ENCODE results near the gene PSME1. TPM values are rescaled to one million over a fixed set of nuclear protein-coding genes. Genes with fewer than 3 reads are reported as not detected.
A peak's percentile ranks its signal among the peaks of the same experiment; 100 is the strongest.

Gene PSME1
- total RNA-seq, 2 donors from 2014 or later: 68.6 to 108 TPM

DNA sequence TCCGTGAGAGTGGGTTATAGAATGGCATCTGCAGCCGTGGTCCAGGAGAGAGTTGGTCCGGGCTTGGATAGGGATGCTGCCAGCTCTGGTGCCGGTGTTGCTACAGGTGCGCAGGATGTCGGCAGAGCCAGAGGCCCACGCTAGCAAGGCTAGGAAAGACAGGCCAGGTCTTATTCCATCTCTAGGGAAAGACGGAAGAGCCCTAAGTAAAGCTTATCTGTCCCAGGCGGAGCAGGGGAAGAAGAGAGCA lies 485 bp upstream of the PSME1 start:
- Mint-ChIP-seq H3K4me3 (peak overlapping the region; percentile 71), H3K36me3 (ENCODE audit: low read depth) (peaks cover 20% of the 10 kb centered on the region), H3K9me3 (no peaks in the 10 kb centered on the region), H3K27ac (no peak overlapping the region), H3K4me1 (peaks cover 20% of the 10 kb centered on the region), H3K27me3 (ENCODE audit: insufficient read depth) (no peaks in the 10 kb centered on the region)
- Histone ChIP-seq H3K9ac (ENCODE audit: extremely low read depth, low read length, poor library complexity, severe bottlenecking) (no peak overlapping the region), H3K4me3 (ENCODE audit: low read length) (peak overlapping the region; percentile 82), H3K27ac (ENCODE audit: low read depth, low read length) (no peak overlapping the region), H3K27me3 (ENCODE audit: control insufficient read depth, insufficient read depth, low read length, poor library complexity, severe bottlenecking) (no peaks in the 10 kb centered on the region), H3K9me3 (ENCODE audit: control insufficient read depth, low read length) (no peaks in the 10 kb centered on the region), H3K4me1 (ENCODE audit: control insufficient read depth, insufficient read depth, low read length) (no peaks in the 10 kb centered on the region), H3K36me3 (ENCODE audit: control insufficient read depth, insufficient read depth, low read length) (peaks cover 23% of the 10 kb centered on the region)
- TF ChIP-seq, protein P1, sequence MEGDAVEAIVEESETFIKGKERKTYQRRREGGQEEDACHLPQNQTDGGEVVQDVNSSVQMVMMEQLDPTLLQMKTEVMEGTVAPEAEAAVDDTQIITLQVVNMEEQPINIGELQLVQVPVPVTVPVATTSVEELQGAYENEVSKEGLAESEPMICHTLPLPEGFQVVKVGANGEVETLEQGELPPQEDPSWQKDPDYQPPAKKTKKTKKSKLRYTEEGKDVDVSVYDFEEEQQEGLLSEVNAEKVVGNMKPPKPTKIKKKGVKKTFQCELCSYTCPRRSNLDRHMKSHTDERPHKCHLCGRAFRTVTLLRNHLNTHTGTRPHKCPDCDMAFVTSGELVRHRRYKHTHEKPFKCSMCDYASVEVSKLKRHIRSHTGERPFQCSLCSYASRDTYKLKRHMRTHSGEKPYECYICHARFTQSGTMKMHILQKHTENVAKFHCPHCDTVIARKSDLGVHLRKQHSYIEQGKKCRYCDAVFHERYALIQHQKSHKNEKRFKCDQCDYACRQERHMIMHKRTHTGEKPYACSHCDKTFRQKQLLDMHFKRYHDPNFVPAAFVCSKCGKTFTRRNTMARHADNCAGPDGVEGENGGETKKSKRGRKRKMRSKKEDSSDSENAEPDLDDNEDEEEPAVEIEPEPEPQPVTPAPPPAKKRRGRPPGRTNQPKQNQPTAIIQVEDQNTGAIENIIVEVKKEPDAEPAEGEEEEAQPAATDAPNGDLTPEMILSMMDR (conservative IDR thresholded peaks at IDR 0.05): no peak
- 13 to 21% methylated on average over 7 to 9 of the region's 9 CpGs for WGBS, 2 experiments (ENCODE audit: insufficient coverage in 1 of 2, insufficient read length in 1 of 2)
- no peak for DNase-seq

DNA sequence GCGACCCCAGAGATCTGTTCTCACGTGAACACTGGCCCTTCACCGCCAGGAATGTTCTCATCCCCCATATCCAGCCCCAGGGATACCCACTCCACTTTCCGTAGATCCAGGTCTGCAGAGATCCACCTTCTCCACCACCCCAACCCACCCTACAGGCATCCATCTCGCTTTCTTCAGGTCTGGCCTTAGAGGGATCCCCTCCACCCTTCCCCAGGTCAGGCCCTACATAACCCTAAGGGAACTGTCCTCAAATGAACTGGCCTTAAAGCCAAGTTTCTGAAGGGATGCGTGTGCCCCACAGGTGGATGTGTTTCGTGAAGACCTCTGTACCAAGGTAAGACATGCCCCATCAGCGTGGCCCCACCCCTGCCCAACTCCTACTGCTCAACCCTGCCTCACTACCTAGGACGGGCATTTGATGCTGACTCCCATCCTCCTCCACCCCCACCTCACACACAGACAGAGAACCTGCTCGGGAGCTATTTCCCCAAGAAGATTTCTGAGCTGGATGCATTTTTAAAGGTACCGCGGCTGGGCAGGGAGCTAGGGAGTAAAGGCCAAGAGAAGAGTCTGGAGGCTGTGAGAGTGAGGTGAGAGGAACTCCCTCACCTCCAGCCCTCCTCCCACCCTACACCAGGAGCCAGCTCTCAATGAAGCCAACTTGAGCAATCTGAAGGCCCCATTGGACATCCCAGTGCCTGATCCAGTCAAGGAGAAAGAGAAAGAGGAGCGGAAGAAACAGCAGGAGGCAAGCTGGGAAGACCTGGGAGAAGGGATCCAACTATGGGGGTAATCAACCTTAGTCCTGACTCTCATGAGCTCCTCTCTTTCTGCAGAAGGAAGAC lies 912 bp downstream of the PSME1 start:
- Histone ChIP-seq H3K36me3 (ENCODE audit: control insufficient read depth, insufficient read depth, low read length) (peaks cover 23% of the 10 kb centered on the region), H3K4me1 (ENCODE audit: control insufficient read depth, insufficient read depth, low read length) (no peaks in the 10 kb centered on the region), H3K27me3 (ENCODE audit: control insufficient read depth, insufficient read depth, low read length, poor library complexity, severe bottlenecking) (no peaks in the 10 kb centered on the region), H3K4me3 (ENCODE audit: low read length) (peak overlapping the region; percentile 79), H3K9me3 (ENCODE audit: control insufficient read depth, low read length) (no peaks in the 10 kb centered on the region), H3K9ac (ENCODE audit: extremely low read depth, low read length, poor library complexity, severe bottlenecking) (no peak overlapping the region), H3K27ac (ENCODE audit: low read depth, low read length) (no peak overlapping the region)
- WGBS, 2 experiments (ENCODE audit: insufficient coverage in 1 of 2, insufficient read length in 1 of 2): 57 to 72% methylated on average over 10 to 12 of the region's 13 CpGs
- H3K36me3 Mint-ChIP-seq (ENCODE audit: low read depth): peaks cover 20% of the 10 kb centered on the region
- no peaks in the 10 kb centered on the region for H3K27me3 Mint-ChIP-seq (ENCODE audit: insufficient read depth)
- H3K4me1 Mint-ChIP-seq: peaks cover 20% of the 10 kb centered on the region
- TF ChIP-seq, protein P1 (conservative IDR thresholded peaks at IDR 0.05): no peak
- peak overlapping the region; percentile 71 for H3K4me3 Mint-ChIP-seq
- DNase-seq: no peak
- no peak overlapping the region for H3K27ac Mint-ChIP-seq
- no peaks in the 10 kb centered on the region for H3K9me3 Mint-ChIP-seq

DNA sequence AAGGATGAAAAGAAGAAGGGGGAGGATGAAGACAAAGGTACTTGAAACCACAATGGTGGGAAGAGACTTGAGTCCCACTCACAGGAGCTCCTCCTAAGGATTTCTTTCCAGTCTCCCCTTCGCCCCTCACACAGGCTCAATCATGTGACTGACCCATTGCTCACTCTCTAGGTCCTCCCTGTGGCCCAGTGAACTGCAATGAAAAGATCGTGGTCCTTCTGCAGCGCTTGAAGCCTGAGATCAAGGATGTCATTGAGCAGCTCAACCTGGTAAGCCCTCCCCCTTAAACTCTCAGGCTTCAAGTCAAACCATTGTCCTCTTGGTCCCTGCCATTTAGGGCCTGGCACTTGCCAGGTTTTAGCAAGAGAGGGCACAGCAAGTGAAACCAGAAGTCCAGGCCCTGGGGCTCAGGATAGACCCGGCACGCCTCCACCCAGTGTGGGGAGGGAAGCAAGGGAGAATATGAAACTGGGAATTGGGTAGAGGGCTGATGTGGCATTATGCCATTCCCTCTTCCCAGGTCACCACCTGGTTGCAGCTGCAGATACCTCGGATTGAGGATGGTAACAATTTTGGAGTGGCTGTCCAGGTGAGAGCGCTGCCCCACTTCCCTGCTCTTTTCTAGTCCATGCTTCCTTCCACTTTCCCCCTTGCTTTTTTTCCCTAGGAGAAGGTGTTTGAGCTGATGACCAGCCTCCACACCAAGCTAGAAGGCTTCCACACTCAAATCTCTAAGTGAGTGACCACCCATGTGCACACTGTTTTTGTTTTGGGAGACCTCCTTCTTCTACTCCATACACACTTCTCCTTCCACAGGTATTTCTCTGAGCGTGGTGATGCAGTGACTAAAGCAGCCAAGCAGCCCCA lies 1.8 kb downstream of the PSME1 start:
- Mint-ChIP-seq H3K27me3 (ENCODE audit: insufficient read depth) (no peaks in the 10 kb centered on the region), H3K9me3 (no peaks in the 10 kb centered on the region), H3K36me3 (ENCODE audit: low read depth) (peaks cover 20% of the 10 kb centered on the region), H3K27ac (no peak overlapping the region), H3K4me1 (peaks cover 20% of the 10 kb centered on the region), H3K4me3 (peak overlapping the region; percentile 71)
- DNase-seq: no peak
- Histone ChIP-seq H3K4me3 (ENCODE audit: low read length) (peak overlapping the region; percentile 79), H3K9me3 (ENCODE audit: control insufficient read depth, low read length) (no peaks in the 10 kb centered on the region), H3K4me1 (ENCODE audit: control insufficient read depth, insufficient read depth, low read length) (no peaks in the 10 kb centered on the region), H3K27me3 (ENCODE audit: control insufficient read depth, insufficient read depth, low read length, poor library complexity, severe bottlenecking) (no peaks in the 10 kb centered on the region), H3K36me3 (ENCODE audit: control insufficient read depth, insufficient read depth, low read length) (peaks cover 23% of the 10 kb centered on the region), H3K27ac (ENCODE audit: low read depth, low read length) (no peak overlapping the region), H3K9ac (ENCODE audit: extremely low read depth, low read length, poor library complexity, severe bottlenecking) (no peak overlapping the region)
- TF ChIP-seq, protein P1 (conservative IDR thresholded peaks at IDR 0.05): no peak
- WGBS, 2 experiments (ENCODE audit: insufficient coverage in 1 of 2, insufficient read length in 1 of 2): 95 to 98% methylated on average over 5 to 8 of the region's 8 CpGs

Data from endodermal cell (in vitro differentiated cells).